Measurements from ENCODE around the gene CPEB3. TPM values are rescaled to one million over a fixed set of nuclear protein-coding genes. Genes with fewer than 3 reads are reported as not detected.

Gene CPEB3
- total RNA-seq, 1 experiment from 2014 or later: 1.0 TPM

GRCh38 chr10:92184977-92185376 is 105.9 kb downstream of the CPEB3 start:
- H2AK5ac ChIP-seq (ENCODE audit: insufficient read length, low read length): no peak overlapping the region
- no peak overlapping the region for H2AFZ ChIP-seq (ENCODE audit: low read length)
- no CpG with 5 or more reads among the region's 3 CpGs for WGBS (ENCODE audit: extremely low coverage, insufficient read length, low lambda C conversion rate)
- no peaks in the 10 kb centered on the region; the same call in 1 of the 2 replicates for H3K4me1 ChIP-seq (ENCODE audit: insufficient read depth, low read length)
- no peak overlapping the region for H3K27ac ChIP-seq (ENCODE audit: insufficient read length, low read depth, low read length)
- no peak overlapping the region for H4K5ac ChIP-seq (ENCODE audit: insufficient read length, low read depth, low read length)
- no peak overlapping the region for H2BK12ac ChIP-seq (ENCODE audit: insufficient read length, low read depth, low read length)
- H3K4me2 ChIP-seq (ENCODE audit: insufficient read depth, insufficient read length, low read length): no peak overlapping the region
- H3K9me3 ChIP-seq (ENCODE audit: control insufficient read depth, low read depth, low read length): no peaks in the 10 kb centered on the region
- no peak overlapping the region for H4K8ac ChIP-seq (replicated peaks; ENCODE audit: insufficient read length, low read depth, low read length)
- no peak overlapping the region for H2BK15ac ChIP-seq (ENCODE audit: low read depth, low read length)
- no peaks in the 10 kb centered on the region for H3K23me2 ChIP-seq (ENCODE audit: insufficient read length, low read depth, low read length, poor library complexity, severe bottlenecking)
- no peak for DNase-seq
- no peak overlapping the region for H3K14ac ChIP-seq (ENCODE audit: insufficient read depth, low read length)
- no peak overlapping the region for H3K18ac ChIP-seq (ENCODE audit: insufficient read length, low read depth, low read length)
- no peaks in the 10 kb centered on the region for H4K20me1 ChIP-seq (ENCODE audit: control insufficient read depth, insufficient read depth, insufficient read length)
- Mint-ChIP-seq H3K27me3 (ENCODE audit: low read depth) (no peaks in the 10 kb centered on the region), H3K27ac (no peak overlapping the region), H3K4me3 (no peak overlapping the region), H3K36me3 (ENCODE audit: insufficient read depth in 1 of 3, low read depth in 3 of 3) (no peaks in the 10 kb centered on the region), H3K4me1 (peaks cover 0 to 7% of the 10 kb centered on the region in 2 experiments; a peak in 2 of 4 replicates), H3K9me3 (no peaks in the 10 kb centered on the region)
- H3K27me3 ChIP-seq (ENCODE audit: insufficient read depth, low read length): no peaks in the 10 kb centered on the region
- no peaks in the 10 kb centered on the region for H3K79me2 ChIP-seq (ENCODE audit: insufficient read depth, low read length)
- TF ChIP-seq, protein P1, sequence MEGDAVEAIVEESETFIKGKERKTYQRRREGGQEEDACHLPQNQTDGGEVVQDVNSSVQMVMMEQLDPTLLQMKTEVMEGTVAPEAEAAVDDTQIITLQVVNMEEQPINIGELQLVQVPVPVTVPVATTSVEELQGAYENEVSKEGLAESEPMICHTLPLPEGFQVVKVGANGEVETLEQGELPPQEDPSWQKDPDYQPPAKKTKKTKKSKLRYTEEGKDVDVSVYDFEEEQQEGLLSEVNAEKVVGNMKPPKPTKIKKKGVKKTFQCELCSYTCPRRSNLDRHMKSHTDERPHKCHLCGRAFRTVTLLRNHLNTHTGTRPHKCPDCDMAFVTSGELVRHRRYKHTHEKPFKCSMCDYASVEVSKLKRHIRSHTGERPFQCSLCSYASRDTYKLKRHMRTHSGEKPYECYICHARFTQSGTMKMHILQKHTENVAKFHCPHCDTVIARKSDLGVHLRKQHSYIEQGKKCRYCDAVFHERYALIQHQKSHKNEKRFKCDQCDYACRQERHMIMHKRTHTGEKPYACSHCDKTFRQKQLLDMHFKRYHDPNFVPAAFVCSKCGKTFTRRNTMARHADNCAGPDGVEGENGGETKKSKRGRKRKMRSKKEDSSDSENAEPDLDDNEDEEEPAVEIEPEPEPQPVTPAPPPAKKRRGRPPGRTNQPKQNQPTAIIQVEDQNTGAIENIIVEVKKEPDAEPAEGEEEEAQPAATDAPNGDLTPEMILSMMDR (conservative IDR thresholded peaks at IDR 0.05): no peak
- H3K56ac ChIP-seq (ENCODE audit: insufficient read length, low read depth, low read length): no peak overlapping the region
- H3K9ac ChIP-seq (ENCODE audit: extremely low read depth, insufficient read length, low read length): no peak overlapping the region
- no peak overlapping the region for H2BK5ac ChIP-seq (ENCODE audit: insufficient read length, low read length)
- H4K91ac ChIP-seq (ENCODE audit: insufficient read length, low read depth, low read length): no peak overlapping the region
- H3K4ac ChIP-seq (ENCODE audit: low read depth, low read length): no peak overlapping the region
- H2BK120ac ChIP-seq (ENCODE audit: low read depth, low read length, poor library complexity, severe bottlenecking): no peak overlapping the region
- H3T11ph ChIP-seq (ENCODE audit: low read length): no peak overlapping the region
- H3K79me1 ChIP-seq (ENCODE audit: insufficient read depth, low read depth, low read length, poor library complexity, severe bottlenecking): no peaks in the 10 kb centered on the region
- no peak overlapping the region for H2BK20ac ChIP-seq (ENCODE audit: low read depth, low read length, poor library complexity, severe bottlenecking)
- H3K23ac ChIP-seq (ENCODE audit: insufficient read length, low read depth, low read length): no peak overlapping the region
